ENCODE results near the gene TBC1D2.

Gene TBC1D2

GRCh38 chr9:98218562-98219363 lies 36.7 kb downstream of the TBC1D2 start:
- DNase-seq, result no peak

- DNase-seq, result no peak
Observed at GRCh38 chr9:98217255-98217654, 38.2 kb downstream of the TBC1D2 start.

DNA sequence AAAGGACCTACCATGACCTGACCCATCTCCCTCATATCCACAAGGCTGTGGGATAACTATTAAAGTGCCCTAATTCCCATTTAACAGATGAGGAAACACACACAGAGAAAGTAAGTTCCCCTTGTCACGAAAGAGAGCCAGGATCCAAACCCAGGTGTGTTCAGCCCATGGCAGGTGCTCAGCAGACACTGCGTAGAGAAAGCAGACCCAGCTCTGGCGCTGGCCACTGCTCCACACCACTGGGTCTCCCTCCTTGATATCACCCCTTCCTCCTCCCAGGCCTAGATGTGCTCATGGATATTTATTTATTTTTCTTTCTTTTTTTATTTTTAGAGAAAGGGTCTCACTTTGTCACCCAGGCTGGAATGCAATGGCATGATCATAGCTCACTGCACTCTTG lies 39.1 kb downstream of the TBC1D2 start:
- DNase-seq, result no peak

DNA sequence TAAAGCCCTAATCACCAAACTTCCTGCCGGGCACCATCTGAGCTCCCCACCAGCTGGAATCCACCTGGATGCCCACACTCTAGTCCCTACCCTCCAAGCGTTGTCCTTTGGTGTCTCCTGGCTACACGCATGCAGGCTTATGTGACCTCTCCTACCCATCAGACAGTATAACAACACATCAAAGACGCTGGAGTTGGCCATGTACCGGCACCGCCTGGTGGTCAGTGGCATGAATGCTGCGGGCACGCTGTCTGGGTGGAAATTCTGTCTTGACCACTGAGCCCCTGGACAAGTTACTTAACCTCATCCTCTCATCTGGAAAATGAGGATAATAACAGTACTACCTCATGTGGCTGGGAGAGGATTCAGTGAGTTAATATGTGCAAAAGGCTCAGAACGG lies 39.6 kb downstream of the TBC1D2 start:
- no peak for DNase-seq

GRCh38 chr9:98215271-98215670 lies 40.2 kb downstream of the TBC1D2 start:
- no peak for DNase-seq

DNA sequence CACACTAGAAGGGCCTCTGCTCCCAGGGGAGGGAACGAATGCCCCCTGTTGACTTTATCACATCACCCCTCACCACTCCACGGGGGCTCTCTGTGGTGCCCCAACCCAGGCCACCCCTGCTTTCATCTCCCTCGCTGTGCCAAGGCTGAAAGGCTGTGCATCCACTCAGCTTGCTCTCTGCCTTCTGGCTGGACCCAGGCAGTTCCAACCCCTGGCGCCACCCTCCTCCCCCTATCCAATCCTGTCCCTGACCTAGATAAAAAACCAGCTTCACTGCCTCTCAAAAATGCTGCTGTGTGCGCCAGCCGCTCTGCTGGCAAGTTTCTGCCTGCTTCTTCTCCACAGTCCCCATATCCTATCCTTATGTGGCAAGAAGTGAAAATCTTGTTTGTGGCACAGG lies 40.6 kb downstream of the TBC1D2 start:
- DNase-seq, result peak in 16 of 51 donors; percentile 10 to 44 (median 20)

- DNase-seq, result no peak
Observed at GRCh38 chr9:98211260-98211659, 44.2 kb downstream of the TBC1D2 start.

- no peak for DNase-seq
Observed at GRCh38 chr9:98210435-98210834, 45.0 kb downstream of the TBC1D2 start.

DNA sequence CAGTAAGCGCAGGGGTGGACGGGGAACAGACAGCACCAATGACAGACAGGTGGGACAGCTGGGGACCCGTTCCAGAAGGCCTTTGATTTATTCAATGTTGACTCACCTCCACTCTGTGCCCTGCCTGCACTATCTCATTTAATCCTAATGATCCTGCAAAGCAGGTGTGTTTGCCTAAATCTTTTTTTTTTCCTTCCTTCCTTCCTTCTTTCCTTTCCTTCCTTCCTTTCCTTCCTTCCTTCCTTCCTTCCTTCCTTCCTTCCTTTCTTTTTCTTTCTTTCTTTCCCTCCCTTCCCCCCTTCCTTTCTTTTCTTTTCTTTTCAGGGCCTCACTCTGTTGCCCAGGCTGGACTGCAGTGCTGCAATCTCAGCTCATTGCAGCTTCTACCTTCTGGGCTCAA lies 45.9 kb downstream of the TBC1D2 start:
- no peak for DNase-seq

- no peak for DNase-seq
Observed at GRCh38 chr9:98208635-98209034, 46.8 kb downstream of the TBC1D2 start.

DNA sequence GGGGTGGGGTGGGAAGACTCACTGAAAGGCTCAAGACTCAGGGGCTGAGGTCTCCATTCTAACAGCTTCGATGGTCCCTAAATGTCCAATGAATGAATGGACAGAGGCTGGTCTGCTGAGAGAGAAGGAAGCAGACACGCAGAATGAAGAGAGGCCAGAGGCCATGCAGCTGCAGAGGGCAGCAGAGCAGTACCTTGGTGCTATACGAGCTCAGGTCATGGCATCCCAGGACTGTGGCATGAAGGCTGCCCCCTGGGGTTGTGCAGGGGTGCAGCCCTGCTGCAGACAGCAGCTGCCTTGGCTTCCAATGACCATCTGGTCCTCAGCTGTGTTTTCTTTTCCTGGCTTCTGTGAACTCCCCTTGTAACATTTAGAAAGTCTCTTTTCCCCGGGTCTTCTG lies 47.8 kb downstream of the TBC1D2 start:
- no peak for DNase-seq

DNA sequence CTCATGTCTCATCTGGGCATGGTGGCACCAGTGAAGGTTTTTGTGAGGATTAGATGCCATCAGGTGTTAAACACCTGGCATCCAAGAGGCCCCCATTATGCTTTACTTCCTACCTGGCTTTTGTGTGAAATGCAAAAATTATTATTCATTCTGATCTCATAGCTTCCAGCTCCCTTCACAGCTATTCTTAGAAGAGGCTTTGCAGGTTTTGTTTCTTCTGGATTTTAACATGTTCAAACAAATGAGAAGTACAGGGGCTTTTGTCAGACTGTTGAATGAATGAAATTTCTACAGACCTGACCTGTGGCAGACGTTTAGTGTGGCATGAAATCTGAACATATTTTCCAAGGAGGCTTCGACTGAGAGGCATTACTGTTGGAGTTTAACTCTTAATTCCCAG lies 48.7 kb downstream of the TBC1D2 start:
- DNase-seq, result no peak

GRCh38 chr9:98204692-98205091 lies 50.8 kb downstream of the TBC1D2 start:
- no peak for DNase-seq

GRCh38 chr9:98203153-98203552 lies 52.3 kb downstream of the TBC1D2 start:
- DNase-seq, result no peak

- no peak for DNase-seq
Observed at GRCh38 chr9:98202252-98202651, 53.2 kb downstream of the TBC1D2 start.

- no peak for DNase-seq
Observed at GRCh38 chr9:98201749-98202148, 53.7 kb downstream of the TBC1D2 start.

GRCh38 chr9:98201102-98201501 lies 54.3 kb downstream of the TBC1D2 start:
- DNase-seq, result no peak

DNA sequence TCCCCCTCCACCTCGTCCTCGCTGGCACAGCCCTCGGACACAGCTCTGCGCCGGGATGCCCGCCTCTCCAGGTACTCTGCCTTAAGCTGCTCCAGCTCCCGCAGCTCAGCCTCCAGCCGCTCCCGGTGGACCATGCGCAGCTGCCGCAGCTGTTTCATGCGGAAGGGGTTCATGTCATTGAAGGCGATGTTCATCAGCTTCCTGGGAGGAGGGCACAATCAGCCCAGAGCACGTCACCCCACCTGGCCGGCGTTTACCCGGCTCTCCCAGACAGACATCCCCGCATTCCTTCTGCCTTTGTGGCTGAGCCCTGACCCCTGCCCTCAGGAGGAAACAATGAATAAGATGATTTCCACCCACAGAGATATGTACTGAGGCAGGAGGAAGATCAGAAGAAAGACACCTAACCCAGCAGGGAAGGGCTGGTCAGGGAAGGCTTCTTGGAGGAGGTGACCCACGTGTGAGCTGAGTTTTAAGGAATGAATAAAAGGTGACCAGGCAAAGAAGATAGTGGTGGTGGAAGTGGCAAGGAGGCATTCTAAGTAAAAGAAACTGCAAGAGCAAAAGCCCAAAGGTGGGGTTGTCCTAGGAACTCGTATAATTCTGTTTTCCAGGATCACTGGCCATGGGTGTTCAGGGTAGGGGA lies 55.9 kb downstream of the TBC1D2 start:
- no peak for DNase-seq

DNA sequence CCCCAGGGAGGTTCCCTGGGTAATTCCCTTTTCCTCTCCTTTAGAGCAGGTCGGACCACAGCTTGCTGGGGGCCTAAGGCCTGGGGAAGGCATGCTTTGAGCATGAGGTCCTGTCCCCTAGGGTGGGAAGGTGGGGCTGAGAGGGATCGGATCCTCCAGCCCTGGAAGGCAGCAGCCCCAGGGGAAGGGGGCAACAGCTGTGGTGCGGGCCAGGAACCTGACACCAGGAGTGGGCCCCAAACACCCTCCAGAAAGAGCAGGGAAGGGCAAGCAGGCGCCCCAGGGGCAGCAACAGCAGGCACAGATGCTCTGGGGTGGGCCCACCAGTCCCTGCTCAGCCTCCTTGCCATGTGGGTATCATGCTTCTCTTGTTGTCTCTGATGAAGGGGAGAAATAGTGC lies 59.8 kb downstream of the TBC1D2 start:
- no peak for DNase-seq

GRCh38 chr9:98193336-98193944 lies 62.0 kb downstream of the TBC1D2 start:
- DNase-seq, result no peak

DNA sequence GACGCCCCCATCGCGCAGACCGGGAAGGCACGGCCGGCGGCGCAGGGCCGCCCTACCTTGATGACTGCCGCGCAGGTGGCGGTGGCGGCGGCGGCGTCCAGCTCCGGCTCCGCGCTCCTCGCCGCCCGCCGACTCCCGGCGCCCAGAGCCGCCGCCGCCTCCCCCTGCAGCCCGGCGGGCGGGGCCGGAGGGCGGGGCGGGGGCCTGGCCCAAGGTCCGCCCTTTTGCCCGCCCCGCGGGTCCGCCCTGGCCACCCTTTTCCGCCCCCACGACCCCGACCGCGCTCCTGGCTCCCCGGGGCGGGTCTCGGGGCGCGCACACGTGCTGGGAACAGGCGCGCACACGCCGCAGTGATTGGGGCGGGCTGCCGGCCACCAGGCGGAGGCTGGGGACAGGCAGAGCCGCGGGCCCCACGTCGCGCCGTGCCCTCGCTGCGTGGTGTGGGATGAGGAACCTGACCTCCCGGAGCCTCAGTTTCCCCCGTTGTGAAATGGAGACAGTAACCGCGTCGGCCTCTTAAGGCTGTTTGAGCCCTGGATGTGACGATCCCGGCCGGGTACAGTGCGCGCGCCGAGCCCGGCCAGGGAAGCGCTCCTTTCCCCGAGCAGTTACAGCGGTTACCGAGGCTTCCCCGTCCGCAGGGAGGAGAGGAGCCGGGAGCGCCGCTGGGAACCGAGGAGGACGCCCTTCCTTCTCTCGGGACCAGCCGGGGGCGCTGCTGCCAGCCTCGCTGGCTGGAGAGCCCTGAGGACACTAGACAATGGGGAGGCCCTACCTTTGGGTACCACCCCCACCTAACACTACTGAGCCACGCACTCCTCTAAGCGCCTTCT lies 62.7 kb downstream of the TBC1D2 start, which contains the start of gene CORO2A:
Gene CORO2A, minus strand, starts transcription at position 135 of the 833 bp plus-strand sequence. CDS start 34,977 bp downstream, outside the sequence.
- peak in 28 of 51 donors; percentile 3 to 64 (median 44) for DNase-seq

Data from hypothalamus (tissue), 51 donors.